Stimulated activated CD8-positive, alpha-beta memory T cell treated with anti-CD3 and anti-CD28 coated beads, Interleukin-12 subunit alpha, Interleukin-12 subunit beta, amount 100 ng/mL, for 4 hours (primary cell): ENCODE measurements around the gene RAI14.

Experiments
- DNase-seq: peaks from one replicate; pipeline ENCODE4 v3.0.0-alpha.2; 2020; ENCODE audit warnings: low read depth

Gene RAI14

DNA sequence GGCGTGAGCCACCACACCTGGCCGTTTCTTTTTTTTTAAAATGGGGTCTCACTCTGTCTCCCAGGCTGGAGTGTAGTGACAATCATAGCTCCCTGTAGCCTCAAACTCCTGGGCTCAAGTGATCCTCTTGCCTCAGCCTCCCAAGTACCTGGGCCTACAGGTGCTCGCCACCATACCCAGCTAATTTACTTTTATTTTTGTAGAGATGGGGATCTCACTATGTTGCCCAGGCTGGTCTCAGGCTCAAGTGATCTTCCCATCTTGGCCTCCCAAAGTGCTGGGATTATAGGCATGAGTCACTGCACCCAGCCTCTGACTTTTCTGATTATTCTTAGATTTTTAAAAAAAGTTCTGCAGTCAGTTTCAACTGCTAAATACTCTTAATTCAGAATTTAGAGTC is 21.3 kb downstream of the RAI14 start:
- no peak for DNase-seq

DNA sequence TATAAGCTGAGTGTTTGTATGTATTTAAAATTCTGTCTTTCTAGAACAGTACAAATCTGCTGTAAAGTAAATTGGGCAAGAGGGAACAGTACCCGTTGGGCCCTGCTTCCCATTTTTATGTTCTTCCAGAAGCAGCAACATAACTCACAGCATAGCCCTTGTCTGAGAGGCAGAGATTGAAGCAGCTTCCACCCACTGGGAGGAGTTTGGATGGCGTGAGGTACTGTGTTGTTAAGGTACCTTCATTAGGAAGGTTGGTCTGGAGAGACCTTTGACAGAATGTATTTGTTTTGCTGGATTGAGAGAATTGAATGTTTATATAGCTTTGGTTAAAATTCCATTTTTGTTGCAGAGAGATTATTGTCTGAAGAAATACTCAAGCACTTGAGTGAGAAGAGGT is 24.8 kb downstream of the RAI14 start:
- DNase-seq: no peak

DNA sequence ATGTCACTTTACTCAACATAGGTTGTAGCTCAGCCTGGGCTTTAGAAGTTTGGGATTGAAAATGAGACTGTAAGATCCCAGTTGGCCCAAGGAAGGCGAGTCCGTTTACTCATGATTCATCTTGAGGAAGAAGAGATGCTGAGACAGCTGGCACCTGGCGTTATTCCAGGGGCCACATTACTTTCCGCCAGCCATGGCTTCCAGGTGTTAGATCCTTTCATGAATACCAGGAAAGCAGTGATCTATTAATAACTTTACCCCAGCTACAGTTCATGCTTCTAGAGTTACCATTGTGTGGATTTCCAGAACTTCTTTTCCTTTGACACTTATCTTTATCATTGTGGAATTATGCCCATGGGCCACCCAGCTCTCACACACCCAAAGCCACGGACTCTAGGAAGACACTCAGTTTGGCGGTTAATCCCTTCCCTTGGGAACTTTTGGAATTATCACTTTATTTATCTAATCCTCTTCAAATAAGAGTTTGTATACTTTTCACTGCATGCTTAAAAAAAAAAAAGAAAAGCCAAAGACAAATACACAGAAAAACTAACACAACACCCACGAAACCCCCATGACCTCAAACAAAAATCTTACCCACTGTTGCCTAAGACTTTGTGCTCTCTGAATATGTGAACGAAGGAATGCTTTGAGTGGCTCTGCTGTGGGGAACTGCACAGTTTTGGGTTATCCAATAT is 26.9 kb downstream of the RAI14 start:
- no peak for DNase-seq

DNA sequence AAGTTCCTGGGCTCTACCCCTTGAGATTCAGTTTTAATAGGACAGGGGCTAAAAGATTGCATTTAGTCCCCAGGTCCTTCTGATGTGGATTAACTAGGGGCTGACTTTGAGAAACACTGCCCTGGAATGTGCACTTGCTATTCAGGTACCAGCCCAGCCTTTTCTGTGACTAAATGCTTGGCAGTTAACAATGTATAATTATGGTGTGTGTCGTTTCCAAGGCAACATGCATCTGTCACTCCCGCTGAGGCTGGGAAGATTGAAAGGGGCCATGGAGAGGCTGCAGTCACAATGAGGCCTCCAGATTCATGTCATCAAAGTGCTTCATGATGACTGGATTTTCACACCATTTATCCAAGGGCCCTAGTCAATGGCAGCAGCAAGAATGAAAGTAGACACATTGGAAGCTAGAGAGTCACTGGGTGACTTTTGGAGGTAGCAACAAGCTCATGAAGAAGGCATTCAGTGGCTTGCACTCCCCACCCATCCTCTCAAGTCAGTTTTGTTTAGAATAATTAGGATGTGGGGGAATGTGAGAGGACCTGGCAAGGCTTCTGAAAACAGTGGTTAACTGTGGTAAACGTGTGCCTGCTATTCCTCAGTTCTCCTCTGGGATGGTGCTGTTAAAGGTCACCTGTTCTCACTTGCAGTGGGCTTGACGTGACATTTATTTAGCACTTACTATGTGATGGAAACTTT is 28.3 kb downstream of the RAI14 start:
- no peak for DNase-seq

DNA sequence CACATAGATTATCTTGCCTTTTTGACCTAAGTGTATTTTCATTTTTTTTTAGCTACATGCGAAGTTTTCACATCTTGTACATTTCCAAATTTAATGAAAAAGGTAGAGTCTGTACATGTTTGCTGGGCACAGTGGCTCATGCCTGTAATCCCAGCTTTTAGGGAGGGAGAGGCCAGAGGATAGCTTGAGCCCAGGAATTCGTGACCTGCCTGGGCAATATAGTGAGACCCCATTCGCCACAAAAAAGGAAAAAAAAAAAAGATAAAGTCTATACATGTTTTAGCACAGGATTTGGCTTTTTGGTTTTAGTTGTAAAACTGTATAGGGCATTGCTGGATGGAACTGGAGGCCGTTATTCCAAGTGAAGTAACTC is 28.8 kb downstream of the RAI14 start:
- no peak for DNase-seq

DNA sequence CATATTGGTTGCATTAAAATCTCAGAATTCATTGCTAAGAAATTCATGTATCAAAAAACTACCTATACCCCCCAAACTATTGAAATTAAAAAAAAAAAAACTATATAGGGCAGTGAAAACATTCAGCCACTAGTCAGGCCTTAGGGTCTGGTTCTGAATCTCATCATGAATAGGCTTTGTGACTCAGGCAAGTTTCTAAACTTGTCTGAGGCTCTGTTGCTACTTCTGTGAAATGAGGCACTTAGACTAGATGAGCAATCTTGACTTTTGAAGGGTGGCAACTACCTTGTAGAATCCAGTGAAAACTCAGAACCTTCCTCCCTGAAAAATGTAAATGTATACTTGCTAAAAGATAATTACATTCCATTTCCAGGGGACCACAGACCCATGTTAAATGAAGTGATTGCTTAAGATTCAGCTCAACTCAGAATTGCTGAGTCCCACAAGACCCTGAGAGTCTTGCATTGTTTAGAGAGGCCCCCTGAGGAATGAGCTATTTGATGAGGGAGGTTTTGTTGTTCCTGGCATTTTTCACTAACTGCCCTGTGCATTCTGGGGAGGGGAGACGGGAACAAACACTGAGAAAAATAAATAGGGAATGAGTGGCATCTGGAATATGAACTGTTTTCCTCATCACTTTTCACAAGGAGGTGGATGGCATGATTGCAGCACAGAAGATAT is 29.5 kb downstream of the RAI14 start:
- no peak for DNase-seq

DNA sequence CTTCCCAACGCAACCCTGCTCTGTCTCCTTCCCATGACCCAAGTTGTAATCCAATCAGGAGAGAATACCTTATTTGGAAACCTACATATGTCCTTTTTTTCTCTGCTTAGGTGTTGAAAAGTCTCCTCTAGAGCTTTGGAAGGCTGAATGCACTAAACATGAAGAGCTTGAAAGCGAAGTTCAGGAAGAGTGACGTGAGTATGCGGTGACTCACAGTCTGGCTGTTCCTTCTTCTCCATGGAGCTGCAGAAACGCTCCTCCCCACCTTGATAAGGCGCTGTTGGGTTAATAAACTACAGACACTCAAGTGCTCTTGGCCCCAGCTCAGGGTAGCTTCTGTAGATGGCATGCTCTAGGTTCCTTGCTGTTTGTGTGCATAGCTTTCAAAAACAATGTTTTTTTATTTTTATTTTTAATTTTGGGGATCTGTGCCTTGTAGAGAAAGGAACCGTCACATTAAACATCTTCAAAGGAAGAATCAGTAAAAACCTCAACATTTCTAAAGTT is 30.7 kb downstream of the RAI14 start:
- no peak for DNase-seq

DNA sequence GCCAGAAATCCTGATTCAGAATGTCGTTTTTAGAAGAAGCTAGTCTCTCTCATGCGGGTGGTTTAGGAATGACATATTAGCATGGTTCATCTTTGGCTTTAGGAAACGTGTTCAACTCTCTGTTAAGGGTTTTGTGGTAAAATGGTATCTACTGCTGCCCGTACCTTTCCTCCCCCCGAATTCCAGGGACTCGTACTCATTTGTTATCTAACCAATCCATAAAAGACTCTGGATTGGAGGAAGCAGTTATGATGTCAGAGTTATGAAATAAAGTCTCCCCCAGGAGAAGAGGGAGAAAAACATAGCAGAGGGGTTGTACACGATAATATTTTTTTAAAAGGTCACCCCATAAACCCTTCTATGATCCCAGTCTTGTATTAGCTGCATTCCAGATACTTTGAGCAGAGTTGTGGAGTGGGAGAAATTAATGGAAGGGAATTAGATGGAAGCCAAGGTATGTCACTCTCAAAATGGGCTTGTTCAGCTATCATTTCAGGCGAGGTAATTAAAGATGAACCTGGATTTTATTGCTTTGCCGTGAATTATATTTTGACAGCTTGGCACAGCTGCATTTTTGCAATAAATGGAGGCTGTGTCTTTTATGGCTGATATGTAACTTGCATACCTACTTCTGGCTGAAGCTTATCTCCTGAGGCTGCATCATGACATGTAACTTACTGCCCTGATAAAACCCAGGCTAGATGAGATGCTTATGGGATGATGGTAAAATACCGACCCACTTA is 31.3 kb downstream of the RAI14 start:
- DNase-seq: no peak

DNA sequence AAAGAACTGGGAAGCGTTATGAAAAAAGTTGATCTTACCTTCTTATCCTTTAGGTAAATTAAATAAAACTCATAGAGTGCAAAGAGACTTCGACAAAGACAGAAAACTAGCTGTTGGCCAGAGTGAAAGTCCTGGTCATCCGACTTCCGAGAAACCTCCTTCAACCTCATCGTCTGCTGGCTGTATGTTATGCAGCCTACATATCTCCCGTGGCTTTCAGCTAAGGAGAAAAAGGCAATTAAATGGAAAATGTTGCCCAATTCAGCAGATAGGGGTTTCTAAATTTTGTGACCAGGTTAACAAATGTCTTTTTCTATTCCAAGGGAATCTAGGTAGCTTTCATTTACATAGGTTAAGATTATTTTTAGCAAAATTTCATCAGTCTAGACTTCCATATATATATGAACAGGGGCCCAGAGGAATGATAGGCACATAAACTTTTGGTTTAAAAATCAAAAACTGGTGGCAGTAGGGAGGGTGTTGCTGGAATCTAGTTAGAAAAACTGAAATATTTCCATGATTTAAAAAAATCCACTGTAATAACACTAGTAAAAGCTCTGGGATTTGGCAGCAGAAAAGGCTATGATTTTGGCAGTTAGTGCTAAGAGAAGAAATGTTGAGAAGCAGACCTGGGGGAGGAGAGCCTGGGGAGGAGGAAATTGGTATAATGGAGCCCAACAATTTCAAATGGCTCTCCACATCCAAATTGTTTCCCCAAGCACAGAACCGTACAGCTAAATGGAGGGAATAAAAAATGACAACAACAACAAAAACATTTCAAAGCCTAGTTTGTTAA is 32.1 kb downstream of the RAI14 start:
- no peak for DNase-seq

DNA sequence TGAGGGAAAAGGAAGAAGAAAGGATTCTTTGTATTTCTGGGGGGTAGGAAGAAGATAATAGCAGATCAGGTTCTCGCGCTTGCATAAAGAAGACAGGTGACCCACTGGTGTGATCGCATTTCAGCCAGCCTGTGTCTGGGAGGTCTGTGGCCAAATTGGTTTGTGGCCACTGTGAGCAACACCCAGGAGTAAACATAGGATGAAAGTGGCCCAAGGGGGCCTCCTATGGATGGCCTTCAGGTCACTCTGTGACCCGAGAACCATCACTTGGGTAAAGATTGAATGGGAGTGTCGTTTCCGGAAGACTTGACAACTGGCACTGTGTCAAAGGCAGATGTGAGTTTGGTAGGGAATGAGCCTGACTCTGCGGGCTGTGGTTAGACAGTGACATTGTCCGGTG is 34.2 kb downstream of the RAI14 start:
- no peak for DNase-seq

DNA sequence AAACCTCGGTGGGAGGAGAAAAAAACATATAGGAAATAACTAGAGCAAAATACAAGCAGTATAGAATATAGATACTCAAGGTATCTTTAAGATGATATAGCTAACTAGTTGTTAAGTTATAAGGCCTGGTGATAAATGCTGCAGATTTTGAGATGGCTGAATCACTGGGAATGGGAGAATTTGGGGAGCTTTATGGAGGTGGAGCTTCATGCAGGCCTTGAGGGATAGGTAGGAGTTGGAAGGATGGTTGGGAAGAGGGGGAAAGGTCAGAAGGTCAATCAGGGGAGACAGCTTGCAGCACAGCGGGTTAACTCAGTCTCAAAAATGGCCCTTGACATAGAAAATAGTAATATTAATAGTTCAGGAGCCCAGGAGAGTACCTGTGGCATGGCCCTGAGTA is 34.8 kb downstream of the RAI14 start:
- DNase-seq: no peak

DNA sequence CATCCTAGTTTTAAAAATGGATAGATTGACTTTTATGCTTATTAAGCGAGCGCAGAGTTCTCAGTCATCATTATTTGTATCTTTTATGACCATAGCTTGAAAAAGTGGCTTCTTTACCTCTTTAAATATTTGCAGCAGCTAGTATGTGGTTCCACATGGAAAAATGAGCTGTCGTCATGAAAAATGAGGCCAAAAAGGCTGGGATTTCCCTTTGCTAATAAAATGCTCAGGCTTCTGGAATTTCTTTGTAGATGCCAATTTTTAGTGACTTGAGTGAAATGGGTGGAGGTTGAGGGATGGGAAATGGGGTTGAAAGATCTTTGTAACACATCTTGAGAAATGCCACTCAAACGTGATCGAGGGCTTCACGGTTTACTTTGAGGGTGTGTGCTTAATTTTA is 35.2 kb downstream of the RAI14 start:
- no peak for DNase-seq

DNA sequence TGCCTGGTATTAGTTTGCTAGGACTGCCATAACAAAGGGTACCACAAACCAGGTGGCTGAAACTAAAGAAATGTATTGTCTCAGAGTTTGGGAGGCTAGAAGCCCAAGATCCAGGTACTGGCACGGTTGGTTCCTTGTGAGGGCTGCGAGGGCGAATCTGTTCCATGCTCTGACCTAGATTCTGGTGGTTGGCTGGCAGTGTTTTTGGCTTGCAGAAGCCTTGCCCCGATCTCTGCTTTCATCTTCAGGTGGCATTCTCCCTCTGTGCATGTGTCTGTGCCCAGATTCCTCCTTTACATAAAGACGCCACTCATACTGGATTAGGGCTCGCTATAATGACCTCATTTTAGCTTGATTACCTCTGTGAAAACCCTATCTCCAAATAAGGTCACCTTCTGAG is 36.7 kb downstream of the RAI14 start:
- DNase-seq: no peak

DNA sequence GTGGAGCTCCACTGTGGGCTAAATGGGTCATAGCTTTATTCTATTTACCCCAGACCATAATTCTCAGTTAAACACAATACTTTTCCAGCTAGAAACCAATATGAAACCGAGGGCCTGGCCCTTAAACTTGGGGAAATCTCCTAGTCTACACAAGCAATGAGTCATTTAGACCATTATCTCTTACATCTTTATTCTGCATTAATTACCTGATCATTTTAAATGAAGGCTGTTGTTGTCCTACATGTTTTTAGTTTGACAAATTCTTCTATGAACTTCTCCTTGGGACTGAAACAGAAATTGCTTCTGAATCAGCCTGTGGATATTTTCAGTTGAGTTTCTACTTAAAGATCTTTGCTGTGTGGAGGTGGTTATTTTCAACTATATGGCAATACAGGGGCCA is 37.9 kb downstream of the RAI14 start:
- DNase-seq: no peak

DNA sequence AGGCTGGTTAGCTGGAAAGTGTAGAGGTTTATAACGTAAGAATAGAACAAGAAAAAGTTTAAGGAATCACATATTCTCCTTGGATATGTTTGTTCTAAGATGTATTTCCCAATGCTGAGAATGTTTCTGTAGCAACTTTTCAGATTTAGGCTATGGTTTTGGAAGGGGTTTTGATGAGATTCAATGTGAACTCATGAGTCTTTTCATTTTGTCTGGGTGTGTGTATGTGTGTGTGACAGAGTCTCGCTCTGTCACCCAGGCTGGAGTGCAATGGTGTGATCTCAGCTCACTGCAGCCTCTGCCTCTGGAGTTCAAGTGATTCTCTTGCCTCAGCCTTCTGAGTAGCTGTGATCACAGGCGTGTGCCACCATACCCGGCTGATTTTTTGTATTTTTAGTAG is 38.6 kb downstream of the RAI14 start:
- DNase-seq: no peak

DNA sequence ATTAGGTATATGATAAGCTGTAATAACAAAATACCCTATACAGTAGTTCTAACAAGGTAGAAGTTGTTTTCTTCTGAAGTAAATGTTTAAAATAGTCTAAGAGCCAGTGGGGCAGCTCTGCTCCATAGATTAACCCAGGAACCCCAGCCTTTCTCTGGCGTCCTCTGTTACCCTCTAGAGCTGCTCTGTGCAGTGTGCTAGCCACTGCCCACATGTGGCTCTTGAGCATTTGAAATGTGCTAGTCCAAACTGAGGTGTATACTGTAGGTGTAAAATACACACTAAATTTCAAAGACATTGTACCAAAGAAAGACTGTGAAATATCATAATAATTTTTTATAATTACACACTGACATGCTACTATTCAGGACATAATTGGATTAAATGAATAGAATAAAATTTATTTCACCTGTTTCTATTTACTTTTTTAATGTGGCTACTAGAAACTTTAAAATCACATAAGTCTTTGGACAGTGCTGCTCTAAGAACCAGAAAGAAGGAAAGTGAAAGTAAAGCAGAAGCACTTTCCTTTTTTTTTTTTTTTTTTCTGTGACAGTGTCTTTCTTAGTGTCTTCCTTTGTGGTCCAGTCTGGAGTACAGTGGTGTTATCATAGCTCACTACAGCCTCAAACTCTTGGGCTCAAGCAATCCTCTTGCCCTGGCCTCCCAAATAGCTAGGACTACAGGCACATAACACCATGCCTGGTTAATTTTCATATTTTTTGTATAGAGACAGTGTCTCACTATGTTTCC is 39.3 kb downstream of the RAI14 start:
- DNase-seq: no peak

DNA sequence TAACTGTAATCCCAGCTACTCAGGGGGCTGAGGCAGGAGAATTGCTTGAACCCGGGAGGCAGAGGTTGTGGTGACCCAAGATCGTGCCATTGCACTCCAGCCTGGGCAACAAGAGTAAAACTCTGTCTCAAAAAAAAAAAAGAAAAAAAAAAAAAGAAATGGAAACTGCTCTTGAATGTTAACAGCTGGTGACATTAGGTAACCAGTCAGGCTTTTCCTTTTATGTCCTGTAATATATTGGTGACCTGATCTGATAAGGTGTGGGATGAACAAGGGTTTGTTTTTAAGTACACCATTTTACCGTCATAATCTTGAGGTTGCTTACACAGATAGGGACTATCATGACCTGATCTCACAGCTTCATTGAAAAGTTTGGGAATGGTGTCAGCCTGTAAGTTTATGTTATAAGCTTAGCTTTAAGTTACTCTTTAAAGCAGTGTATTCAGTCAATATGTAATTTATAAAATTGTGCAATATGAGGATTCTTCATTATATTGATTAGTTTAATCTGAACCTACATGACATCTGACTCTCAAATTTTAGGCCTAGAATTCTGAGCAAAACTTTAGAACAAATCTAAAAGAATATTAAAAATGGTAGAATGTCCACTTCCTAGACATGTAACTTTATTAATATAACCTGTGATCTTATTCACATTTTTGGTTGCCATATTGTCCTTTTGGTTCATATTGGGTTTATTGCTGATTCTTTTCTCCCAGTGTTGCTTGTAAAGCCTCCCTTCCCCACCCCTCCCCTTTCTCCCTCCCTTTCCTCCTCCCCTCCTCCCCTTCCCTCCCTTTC is 41.4 kb downstream of the RAI14 start:
- no peak for DNase-seq

DNA sequence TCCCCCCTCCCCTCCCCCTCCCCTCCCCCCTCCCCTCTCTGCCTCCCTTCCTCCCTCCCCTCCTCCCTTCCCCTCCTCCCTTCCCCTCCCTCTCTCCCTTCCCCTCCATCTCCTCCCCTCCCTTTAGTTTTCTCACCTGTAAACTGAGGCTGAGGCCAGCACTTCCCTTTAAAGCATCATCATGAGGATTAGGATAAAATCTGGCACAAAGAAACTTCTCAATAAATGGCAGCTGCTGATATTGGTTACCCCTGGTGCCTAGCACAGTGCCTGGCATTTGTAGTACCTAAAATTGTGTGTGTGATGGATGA is 41.9 kb downstream of the RAI14 start:
- DNase-seq: no peak

DNA sequence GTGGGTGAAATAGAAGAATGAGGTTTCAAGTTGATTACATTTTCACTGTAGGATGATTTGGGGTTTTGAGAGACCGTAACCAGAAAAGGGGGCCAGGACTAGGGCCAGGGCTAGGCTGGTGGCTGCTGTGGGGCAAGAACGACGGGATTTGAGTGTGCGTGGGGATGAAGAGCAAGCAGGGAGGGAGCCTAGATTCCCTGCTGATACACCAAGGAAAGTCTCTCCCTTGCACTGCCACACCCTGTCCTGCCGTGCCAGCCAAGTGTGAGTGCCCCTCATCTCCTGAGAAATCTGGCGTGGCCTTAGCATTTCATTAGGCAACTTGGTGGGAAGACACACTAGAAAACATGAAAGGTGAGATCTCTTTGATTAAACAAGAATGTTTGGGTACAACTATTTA is 42.6 kb downstream of the RAI14 start:
- no peak for DNase-seq
